ENCODE data around the gene KIR3DL1.
"Not testable (repeated sequence)": the region's sequence is repeated elsewhere in the genome, so short reads cannot be mapped to it uniquely, and the experiment has no call there.

KIR3DL1 gene

GRCh38 chr19:54814571-54814970, 1.7 kb upstream of the KIR3DL1 start:
- DNase-seq (ENCODE audit: low read depth in 2 of 3, low spot score in 2 of 3) = not testable (repeated sequence)

- no peak for DNase-seq (ENCODE audit: low read depth in 2 of 3, low spot score in 2 of 3)
These were observed 1.6 kb downstream of the KIR3DL1 start for GRCh38 chr19:54817670-54818536.

GRCh38 chr19:54824416-54824815, 8.1 kb downstream of the KIR3DL1 start:
- not testable (repeated sequence) for DNase-seq (ENCODE audit: low read depth in 2 of 3, low spot score in 2 of 3)

GRCh38 chr19:54825326-54825725, 9.1 kb downstream of the KIR3DL1 start:
- not testable (repeated sequence) for DNase-seq (ENCODE audit: low read depth in 2 of 3, low spot score in 2 of 3)

GRCh38 chr19:54828064-54828463, 11.8 kb downstream of the KIR3DL1 start:
- DNase-seq (ENCODE audit: low read depth in 2 of 3, low spot score in 2 of 3) = not testable (repeated sequence)

- not testable (repeated sequence) for DNase-seq (ENCODE audit: low read depth in 2 of 3, low spot score in 2 of 3)
These were observed 16.2 kb downstream of the KIR3DL1 start, which contains the start of gene KIR2DS4 for GRCh38 chr19:54832496-54832895. TSS of gene KIR2DS4 (plus strand) at chr19:54832676.

- DNase-seq (ENCODE audit: low read depth in 2 of 3, low spot score in 2 of 3) = not testable (repeated sequence)
These were observed 18.9 kb downstream of the KIR3DL1 start for GRCh38 chr19:54835126-54835525.

- not testable (repeated sequence) for DNase-seq (ENCODE audit: low read depth in 2 of 3, low spot score in 2 of 3)
These were observed 21.3 kb downstream of the KIR3DL1 start for GRCh38 chr19:54837522-54837921.

- not testable (repeated sequence) for DNase-seq (ENCODE audit: low read depth in 2 of 3, low spot score in 2 of 3)
These were observed 26.9 kb downstream of the KIR3DL1 start for GRCh38 chr19:54843171-54843570.

GRCh38 chr19:54850061-54850640, 33.9 kb downstream of the KIR3DL1 start, which contains the start of gene KIR3DL2:
TSS of gene KIR3DL2 (plus strand) at chr19:54850443. CDS start at chr19:54850476, 33 bp downstream.
- DNase-seq (ENCODE audit: low read depth in 2 of 3, low spot score in 2 of 3) = not testable (repeated sequence)

- no peak for DNase-seq (ENCODE audit: low read depth in 2 of 3, low spot score in 2 of 3)
These were observed 34.7 kb downstream of the KIR3DL1 start for GRCh38 chr19:54850930-54851329.

GRCh38 chr19:54851353-54851752, 35.1 kb downstream of the KIR3DL1 start:
- no peak for DNase-seq (ENCODE audit: low read depth in 2 of 3, low spot score in 2 of 3)

- not testable (repeated sequence) for DNase-seq (ENCODE audit: low read depth in 2 of 3, low spot score in 2 of 3)
These were observed 39.0 kb downstream of the KIR3DL1 start for GRCh38 chr19:54855241-54855640.

- DNase-seq (ENCODE audit: low read depth in 2 of 3, low spot score in 2 of 3) = not testable (repeated sequence)
These were observed 42.2 kb downstream of the KIR3DL1 start for GRCh38 chr19:54858476-54858875.

GRCh38 chr19:54859421-54859820, 43.2 kb downstream of the KIR3DL1 start:
- DNase-seq (ENCODE audit: low read depth in 2 of 3, low spot score in 2 of 3) = not testable (repeated sequence)

- not testable (repeated sequence) for DNase-seq (ENCODE audit: low read depth in 2 of 3, low spot score in 2 of 3)
These were observed 47.2 kb downstream of the KIR3DL1 start for GRCh38 chr19:54863459-54863858.

GRCh38 chr19:54871696-54872095, 55.4 kb downstream of the KIR3DL1 start:
- DNase-seq (ENCODE audit: low read depth in 2 of 3, low spot score in 2 of 3) = no peak

GRCh38 chr19:54873990-54874389, 57.7 kb downstream of the KIR3DL1 start, which contains the start of gene FCAR:
TSS of gene FCAR (plus strand) at chr19:54874235. CDS start at chr19:54874290, 55 bp downstream.
- no peak for DNase-seq (ENCODE audit: low read depth in 2 of 3, low spot score in 2 of 3)

GRCh38 chr19:54875506-54875905, 59.2 kb downstream of the KIR3DL1 start:
- no peak for DNase-seq (ENCODE audit: low read depth in 2 of 3, low spot score in 2 of 3)

GRCh38 chr19:54877471-54877870, 61.2 kb downstream of the KIR3DL1 start:
- DNase-seq (ENCODE audit: low read depth in 2 of 3, low spot score in 2 of 3) = no peak
